Spleen (tissue), 13 donors: ENCODE measurements around the gene CAPSL. TPM values are rescaled to one million over a fixed set of nuclear protein-coding genes. Genes with fewer than 3 reads are reported as not detected.
"Not testable (repeated sequence)": the region's sequence is repeated elsewhere in the genome, so short reads cannot be mapped to it uniquely, and the experiment has no call there.

Experiments
- DNase-seq: peaks from one replicate; pipeline ENCODE4 v3.0.0-alpha.2; 2020
- H3K27ac ChIP-seq, 8 donors: fragments of 200-600 bp; sonication (generic) in 7 of 8; 1 replicate in 4 of 8; 2 replicates in 4 of 8; pipeline versions ENCODE4 v1.5.0 to v1.8.0; 2016 to 2021; ENCODE audit warnings: inconsistent platforms in 4 of 8, mild to moderate bottlenecking in 4 of 8, moderate library complexity in 1 of 8
- H3K27me3 ChIP-seq, 7 donors: fragments of 200-600 bp; sonication (generic) in 6 of 7; replicated peaks in 1 of 7; 1 replicate in 4 of 7; 2 replicates in 3 of 7; pipeline versions ENCODE4 v1.5.0 to v1.8.0; 2016 to 2021; ENCODE audit warnings: inconsistent platforms in 3 of 7, mild to moderate bottlenecking in 1 of 7
- H3K36me3 ChIP-seq, 6 donors: fragments of 200-600 bp; sonication (generic) in 5 of 6; 1 replicate in 4 of 6; 2 replicates in 2 of 6; pipeline versions ENCODE4 v1.5.0 to v1.8.0; 2016 to 2021; ENCODE audit warnings: inconsistent platforms in 2 of 6
- H3K4me1 ChIP-seq, 6 donors: fragments of 200-600 bp; sonication (generic) in 5 of 6; 1 replicate in 3 of 6; 2 replicates in 3 of 6; pipeline versions ENCODE4 v1.5.0 to v1.8.0; 2016 to 2021; ENCODE audit warnings: inconsistent platforms in 3 of 6
- H3K4me3 ChIP-seq, 8 donors: fragments of 200-600 bp; sonication (generic) in 7 of 8; 1 replicate in 4 of 8; 2 replicates in 4 of 8; pipeline versions ENCODE4 v1.5.0 to v1.8.0; 2016 to 2021; ENCODE audit warnings: inconsistent platforms in 4 of 8, mild to moderate bottlenecking in 4 of 8, moderate library complexity in 2 of 8
- H3K9me3 ChIP-seq, 8 donors: fragments of 200-600 bp; sonication (generic) in 7 of 8; 1 replicate in 4 of 8; 2 replicates in 4 of 8; pipeline versions ENCODE4 v1.5.0 to v1.8.0; 2016 to 2021; ENCODE audit warnings: inconsistent platforms in 4 of 8
- CTCF ChIP-seq, 11 experiments: fragments of 200-600 bp in 7 of 11; fragments of 450-650 bp in 4 of 11; sonication (generic) in 4 of 11; IDR thresholded peaks in 8 of 11; conservative IDR thresholded peaks in 3 of 11; 1 replicate in 7 of 11; 2 replicates in 4 of 11; pipeline versions ENCODE4 v1.4.0 to v1.8.0; 2016 to 2021; ENCODE audit warnings: antibody characterized with exemption in 11 of 11, inconsistent platforms in 4 of 11, mild to moderate bottlenecking in 1 of 11
- POLR2A ChIP-seq, 3 donors: fragments of 450-650 bp; IDR thresholded peaks; one replicate each; pipeline ENCODE4 v1.5.1; 2017; ENCODE audit warnings: antibody characterized with exemption in 3 of 3, mild to moderate bottlenecking in 1 of 3
- POLR2AphosphoS5 ChIP-seq, 3 donors: sonication (generic); formaldehyde crosslinking; IDR thresholded peaks; one replicate each; pipeline ENCODE4 v1.5.1; 2017; ENCODE audit warnings: antibody characterized with exemption in 3 of 3
- WGBS, 5 donors: extraction: QIAGEN DNeasy Blood & Tissue Kit in 3 of 5; methylation state at CpG; one replicate each; pipeline versions ENCODE4 v1.1.5 to v1.1.7; 2013 to 2018; 5-methylcytosine and 5-hydroxymethylcytosine counted together
- intact Hi-C: fragments of 100-400 bp; cut with DNase I; formaldehyde crosslinking; loops from one replicate; pipeline ENCODE4 v1.15.0; 2023; ENCODE audit warnings: low total_unique reads
- long read RNA-seq, 2 donors: transcript quantifications; one replicate each; lab custom pipeline, GENCODE V29; 2026
- polyA plus RNA-seq, 3 donors: library from polyadenylated mRNA; stranded (reverse); fragments of 200-250 nt; gene quantifications; one replicate each; pipeline ENCODE4 v1.2.1, GENCODE V29; 2013
- total RNA-seq, 7 donors: library from RNA; depleted of rRNA in 3 of 7; stranded (reverse); fragments of >200 nt in 3 of 7; fragmentation: NEBNext Ultra II Directional in 4 of 7; extraction: Animal tissue kit (Norgen Biotek cat#: 25700) in 4 of 7; gene quantifications; one replicate each; pipeline versions ENCODE4 v1.1.0 to v1.2.1, GENCODE V29; 2016 to 2021
- donor health status: healthy with polysubstance abuse.
- donor health status: DM: no; HTN: no; CAD: no; lungs with moderate emphysema.
- donor health status: DM: no; HTN: no; CAD: no.
- donor health status: Bipolar disorder and iron deficiency.
- donor health status: healthy.
- donor health status: DM: no; HTN: no; CAD: no.
- donor health status: DM: yes; HTN: yes; CAD: no.

The CAPSL gene
- total RNA-seq (not detected), polyA plus RNA-seq (not detected)
- long read RNA-seq, donor 1: 0 reads
- long read RNA-seq, donor 2: 0 reads

- Histone ChIP-seq H3K4me1 (no peaks in the 10 kb centered on the region), H3K9me3 (no peaks in the 10 kb centered on the region), H3K36me3 (no peaks in the 10 kb centered on the region), H3K27ac (no peak within 1 kb of the TSS), H3K4me3 (no peak within 1 kb of the TSS), H3K27me3 (peaks cover 0 to 4% (median 0%) of the 10 kb centered on the region in 7 donors)
- DNase-seq: no peak
- intact Hi-C loops: no loop called here
- TF ChIP-seq POLR2A (IDR thresholded peaks at IDR 0.05): no peak
- TF ChIP-seq POLR2AphosphoS5 (IDR thresholded peaks at IDR 0.05): no peak
- TF ChIP-seq CTCF (IDR thresholded peaks at IDR 0.05 in 8 of 11, conservative IDR thresholded peaks at IDR 0.05 in 3 of 11): no peak
- 55 to 71% (median 61%) methylated on average over 2 of the region's 2 CpGs for WGBS, 5 donors
These were observed at the start of gene CAPSL for GRCh38 chr5:35938568-35939227. Gene CAPSL, minus strand, starts transcription at chr5:35938622. Its CDS starts 17,502 bp downstream, at chr5:35921120.

GRCh38 chr5:35987776-35988175 is 49.4 kb upstream of the CAPSL start:
- TF ChIP-seq POLR2A (IDR thresholded peaks at IDR 0.05) (no peak), POLR2AphosphoS5 (IDR thresholded peaks at IDR 0.05) (no peak), CTCF (IDR thresholded peaks at IDR 0.05 in 8 of 11, conservative IDR thresholded peaks at IDR 0.05 in 3 of 11) (no peak)
- 51 to 71% (median 54%) methylated on average over 3 of the region's 3 CpGs for WGBS, 5 donors
- Histone ChIP-seq H3K4me1 (no peaks in the 10 kb centered on the region), H3K36me3 (no peaks in the 10 kb centered on the region), H3K27ac (no peak overlapping the region), H3K27me3 (peaks cover 0 to 19% (median 0%) of the 10 kb centered on the region in 7 donors), H3K4me3 (no peak overlapping the region), H3K9me3 (peaks cover 0 to 4% (median under 1%) of the 10 kb centered on the region in 8 donors)
- no peak for DNase-seq
- intact Hi-C loops: no loop called here

- Histone ChIP-seq H3K9me3 (peaks cover 0 to 35% (median 19%) of the 10 kb centered on the region in 8 donors), H3K4me3 (no peak overlapping the region), H3K36me3 (no peaks in the 10 kb centered on the region), H3K27me3 (no peaks in the 10 kb centered on the region), H3K4me1 (no peaks in the 10 kb centered on the region), H3K27ac (no peak overlapping the region)
- DNase-seq: no peak
- no peak for TF ChIP-seq CTCF (IDR thresholded peaks at IDR 0.05 in 8 of 11, conservative IDR thresholded peaks at IDR 0.05 in 3 of 11)
- no peak for TF ChIP-seq POLR2A (IDR thresholded peaks at IDR 0.05)
- no peak for TF ChIP-seq POLR2AphosphoS5 (IDR thresholded peaks at IDR 0.05)
- intact Hi-C loops: no loop called here
These were observed 41.3 kb upstream of the CAPSL start for GRCh38 chr5:35979715-35980114.

- intact Hi-C loops, H3K36me3 ChIP-seq: not testable (repeated sequence)
These were observed 38.4 kb upstream of the CAPSL start for GRCh38 chr5:35976859-35977258.

More at GRCh38 chr5:35976859-35977258, 38.4 kb upstream of the CAPSL start:
- DNase-seq, H3K4me1 ChIP-seq, H3K27ac ChIP-seq, H3K27me3 ChIP-seq, H3K4me3 ChIP-seq: not testable (repeated sequence)
- H3K9me3 ChIP-seq: peaks cover 0 to 22% (median 9%) of the 10 kb centered on the region in 8 donors
- WGBS, 5 donors: 41 to 81% (median 55%) methylated on average over 3 of the region's 3 CpGs
